Transverse colon (tissue), 3 donors: ENCODE measurements around the gene TRDN.

Experiments
- CTCF ChIP-seq, 5 experiments: fragments of 200-600 bp in 3 of 5; fragments of 450-650 bp in 2 of 5; sonication (generic) in 3 of 5; IDR thresholded peaks; 1 replicate in 2 of 5; 2 replicates in 3 of 5; pipeline ENCODE4 v1.5.1; 2016 to 2017; ENCODE audit warnings: antibody characterized with exemption in 5 of 5, inconsistent platforms in 3 of 5, mild to moderate bottlenecking in 2 of 5, moderate library complexity in 1 of 5
- POLR2A ChIP-seq: fragments of 450-650 bp; IDR thresholded peaks from one replicate; pipeline ENCODE4 v1.6.1; 2016; ENCODE audit warnings: antibody characterized with exemption, mild to moderate bottlenecking, moderate library complexity

- TF ChIP-seq CTCF (IDR thresholded peaks at IDR 0.05) (no peak), POLR2A (no peak)
Observed at GRCh38 chr6:123288649-123289048, 348.1 kb downstream of the TRDN start.
